HG03378 (cell line): ENCODE measurements around the gene PRDX4.
"Not testable (repeated sequence)": the region's sequence is repeated elsewhere in the genome, so short reads cannot be mapped to it uniquely, and the experiment has no call there.

Source experiments
- ATAC-seq: cut with Tn5 transposase; IDR thresholded peaks from one replicate; pipeline ENCODE4 v1.9.1; 2021; ENCODE audit warnings: mild to moderate bottlenecking, moderate library complexity; ENCODE audit not compliant: unreplicated experiment

PRDX4 gene

DNA sequence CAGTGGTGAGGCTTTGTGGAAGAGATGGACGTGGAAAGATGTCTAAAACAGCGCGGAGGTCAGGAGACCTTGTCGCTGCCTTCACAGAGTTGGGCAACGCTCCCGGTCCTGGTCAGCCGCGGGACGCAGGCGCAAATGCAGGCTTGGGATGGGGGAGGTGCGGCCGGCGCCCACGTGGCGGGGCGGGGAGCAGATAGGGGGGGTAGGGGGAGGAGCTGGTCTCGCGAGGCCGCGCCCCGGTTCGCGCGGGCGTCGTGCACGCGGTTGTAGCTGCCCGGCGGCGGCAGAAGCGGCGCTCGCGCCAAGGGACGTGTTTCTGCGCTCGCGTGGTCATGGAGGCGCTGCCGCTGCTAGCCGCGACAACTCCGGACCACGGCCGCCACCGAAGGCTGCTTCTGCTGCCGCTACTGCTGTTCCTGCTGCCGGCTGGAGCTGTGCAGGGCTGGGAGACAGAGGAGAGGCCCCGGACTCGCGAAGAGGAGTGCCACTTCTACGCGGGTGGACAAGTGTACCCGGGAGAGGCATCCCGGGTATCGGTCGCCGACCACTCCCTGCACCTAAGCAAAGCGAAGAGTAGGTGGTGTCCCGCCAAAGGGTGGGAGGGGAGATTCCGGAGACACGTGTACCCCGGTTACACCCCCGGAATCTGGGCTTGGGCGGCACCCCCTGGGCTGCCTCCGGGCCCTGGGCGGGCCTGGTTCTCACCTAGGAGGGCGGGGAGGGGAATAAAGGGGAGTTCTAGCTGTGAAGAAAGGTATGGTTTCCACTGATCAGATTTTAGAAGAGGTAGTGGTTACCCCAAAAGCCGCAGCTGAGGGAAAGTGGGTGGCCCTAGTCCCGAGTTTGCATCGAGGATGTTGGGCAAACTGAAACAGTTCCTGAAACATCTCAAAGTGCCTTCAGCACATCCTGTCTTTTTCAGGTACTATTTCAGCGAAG is at the start of gene PRDX4:
Gene PRDX4 (plus strand): TSS at position 255 of the 939 bp plus-strand sequence. CDS start 78 bp downstream, at position 333.
- peak; percentile 41 for ATAC-seq

- ATAC-seq, result no peak
Measured at GRCh38 chrX:23621621-23622265, 45.5 kb upstream of the PRDX4 start.

DNA sequence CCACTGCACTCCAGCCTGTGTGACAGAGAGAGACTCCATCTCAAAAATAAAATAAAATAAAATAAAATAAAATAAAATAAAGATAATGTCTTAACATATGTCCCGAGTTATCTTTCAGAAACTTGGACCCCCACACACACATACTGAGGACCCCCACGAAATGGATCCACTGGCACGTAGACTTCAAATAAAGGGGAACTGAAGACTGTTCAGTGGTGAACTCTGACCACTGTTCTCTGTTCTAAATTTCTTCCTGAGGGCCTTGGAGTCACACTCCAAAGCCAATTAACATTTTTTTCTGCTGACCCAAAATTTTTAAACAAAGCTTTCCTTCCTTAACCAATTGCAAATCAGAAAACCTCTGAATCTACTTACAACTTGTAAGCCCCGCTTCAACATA is 43.5 kb upstream of the PRDX4 start:
- ATAC-seq, result no peak

- no peak for ATAC-seq
Measured at GRCh38 chrX:23626651-23627050, 40.6 kb upstream of the PRDX4 start.

- no peak for ATAC-seq
Measured at GRCh38 chrX:23628131-23628530, 39.2 kb upstream of the PRDX4 start.

- ATAC-seq, result no peak
Measured at GRCh38 chrX:23631136-23631535, 36.2 kb upstream of the PRDX4 start.

DNA sequence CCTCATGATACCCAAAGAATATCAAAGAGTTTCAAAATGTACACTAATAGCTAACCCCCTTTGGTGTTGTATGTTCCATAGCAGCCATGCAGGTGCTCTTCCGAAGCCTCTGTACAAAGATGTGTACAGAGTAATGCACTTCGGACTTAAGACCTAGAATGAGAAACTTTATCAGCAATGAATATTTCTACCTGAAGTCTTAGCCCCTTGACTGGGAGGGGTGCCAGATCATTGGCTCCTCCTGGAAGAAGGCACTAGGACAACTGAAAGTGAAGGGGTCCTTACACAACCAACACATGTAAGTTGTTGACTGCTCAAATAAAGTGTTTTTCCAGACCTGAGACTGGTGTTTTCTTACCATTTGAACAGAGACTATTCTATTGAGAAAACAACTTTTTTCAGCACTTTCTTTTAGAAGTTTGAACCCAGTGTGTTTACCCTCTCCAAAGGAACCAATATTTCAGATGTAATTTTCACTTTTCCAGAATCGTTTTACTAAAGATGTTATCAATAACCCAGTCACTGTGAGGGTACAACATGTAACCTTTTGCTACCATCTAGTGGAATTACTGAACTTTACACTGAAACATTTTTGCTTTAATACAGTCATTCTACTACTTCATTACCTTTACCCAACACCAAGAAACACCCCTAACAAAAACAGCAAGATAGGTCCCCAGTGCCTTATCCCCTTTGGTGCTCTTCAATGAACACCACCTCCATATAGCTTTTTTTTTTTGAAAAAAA is 33.3 kb upstream of the PRDX4 start:
- no peak for ATAC-seq

- peak; percentile 89 for ATAC-seq
Measured at GRCh38 chrX:23637187-23637586, 30.1 kb upstream of the PRDX4 start.

- no peak for ATAC-seq
Measured at GRCh38 chrX:23643020-23643419, 24.3 kb upstream of the PRDX4 start.

GRCh38 chrX:23644744-23645143 is 22.5 kb upstream of the PRDX4 start:
- ATAC-seq, result no peak

DNA sequence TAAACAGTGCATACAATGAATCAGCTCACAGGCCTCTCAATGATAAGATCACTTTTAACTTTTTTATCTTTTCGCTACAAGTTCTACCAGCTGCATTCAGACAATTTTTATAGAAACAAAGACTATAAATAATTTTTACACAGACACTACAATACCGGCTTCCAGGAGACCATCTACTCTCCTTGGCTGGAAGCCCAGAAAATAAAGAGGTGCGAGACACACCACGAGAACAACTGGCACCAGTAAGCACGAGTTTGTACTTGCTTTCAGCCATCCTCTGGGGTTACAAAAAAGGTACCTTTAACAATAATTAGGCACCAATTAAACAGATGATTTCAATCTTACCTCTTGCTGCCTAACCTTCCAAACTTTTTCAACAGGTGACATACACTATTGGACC is 11.2 kb upstream of the PRDX4 start:
- ATAC-seq, result no peak

GRCh38 chrX:23656684-23657083 is 10.6 kb upstream of the PRDX4 start:
- ATAC-seq, result no peak

GRCh38 chrX:23659339-23659738 is 8.0 kb upstream of the PRDX4 start:
- ATAC-seq, result no peak

DNA sequence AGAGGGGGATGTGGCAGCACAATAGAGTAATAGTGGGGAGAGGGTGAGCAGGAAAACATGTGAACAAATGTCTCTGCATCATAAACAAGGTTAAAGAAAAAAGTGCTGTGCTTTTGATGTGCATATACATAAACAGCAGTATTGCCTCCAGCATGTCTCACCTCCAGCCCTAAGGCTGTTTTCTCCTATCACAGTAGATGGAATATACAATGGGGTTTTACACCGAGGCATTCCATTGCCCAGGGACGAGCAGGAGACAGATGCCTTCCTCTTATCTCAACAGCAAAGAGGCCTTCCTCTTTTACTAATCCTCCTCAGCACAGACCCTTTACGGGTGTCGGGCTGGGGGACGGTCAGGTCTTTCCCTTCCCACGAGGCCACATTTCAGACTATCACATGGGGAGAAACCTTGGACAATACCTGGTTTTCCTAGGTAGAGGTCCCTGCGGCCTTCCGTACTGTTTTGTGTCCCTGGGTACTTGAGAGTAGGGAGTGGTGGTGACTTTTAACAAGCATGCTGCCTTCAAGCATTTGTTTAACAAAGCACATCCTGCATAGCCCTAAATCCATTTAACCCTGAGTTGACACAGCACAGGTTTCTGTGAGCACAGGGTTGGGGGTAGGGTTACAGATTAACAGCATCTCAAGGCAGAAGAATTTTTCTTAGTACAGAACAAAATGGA is 7.1 kb upstream of the PRDX4 start:
- not testable (repeated sequence) for ATAC-seq

DNA sequence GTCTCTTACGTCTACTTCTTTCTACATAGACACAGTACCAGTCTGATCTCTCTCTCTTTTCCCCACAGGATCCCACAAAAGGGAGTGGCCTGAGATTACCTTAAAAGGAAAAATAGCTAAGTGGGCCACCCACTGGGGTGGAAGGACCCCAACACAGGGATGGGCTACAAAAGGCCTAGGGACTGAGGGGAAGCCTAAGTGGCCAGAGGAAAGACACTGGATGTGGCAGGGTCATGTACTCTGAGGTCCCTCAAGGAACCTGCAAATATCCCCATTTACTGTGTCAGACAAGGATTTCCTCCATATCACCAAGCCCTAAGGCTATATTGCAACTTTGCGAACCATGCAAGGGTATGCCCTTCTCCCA is 6.5 kb upstream of the PRDX4 start:
- ATAC-seq, result no peak

- no peak for ATAC-seq
Measured at GRCh38 chrX:23661671-23662070, 5.6 kb upstream of the PRDX4 start.

DNA sequence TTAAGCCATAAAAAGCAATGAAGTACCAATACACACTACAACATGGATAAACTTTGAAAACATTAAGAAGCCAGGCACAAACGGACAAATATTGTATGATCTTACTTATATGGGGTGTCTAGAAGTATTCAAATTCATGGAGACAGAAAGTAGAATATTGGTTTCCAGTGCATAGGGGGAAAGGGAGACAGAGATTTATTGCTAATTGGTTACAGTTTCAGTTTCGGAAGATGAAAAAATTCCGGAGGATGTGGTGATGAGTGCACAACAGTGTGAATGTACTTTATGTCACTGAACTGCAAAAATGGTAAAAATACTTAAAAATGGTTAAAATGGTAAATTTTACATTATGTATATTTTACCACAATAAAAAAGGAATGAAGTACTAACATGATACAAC is 5.1 kb upstream of the PRDX4 start:
- ATAC-seq, result peak; percentile 60

DNA sequence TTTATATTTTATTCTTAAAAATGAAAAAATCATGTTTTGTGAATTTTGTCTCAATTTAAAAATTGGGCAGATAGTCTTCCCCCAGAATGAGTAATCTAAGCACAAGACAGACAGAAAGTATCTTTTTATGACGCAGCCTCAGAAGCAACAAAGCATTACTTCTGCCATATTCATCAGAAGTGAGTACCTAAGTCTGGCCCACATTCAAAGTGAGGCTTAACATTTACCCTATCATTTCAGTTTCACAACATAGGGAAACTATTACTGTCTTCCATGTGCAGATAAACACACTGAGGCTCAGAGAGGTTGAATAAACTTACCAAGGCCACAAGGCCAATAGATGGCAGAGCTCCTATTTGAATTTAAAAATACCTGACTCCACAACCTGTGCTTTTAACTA is 4.4 kb upstream of the PRDX4 start:
- ATAC-seq, result peak; percentile 68

GRCh38 chrX:23664496-23664895 is 2.8 kb upstream of the PRDX4 start:
- no peak for ATAC-seq

GRCh38 chrX:23666282-23666681 is 1.0 kb upstream of the PRDX4 start:
- ATAC-seq, result no peak

GRCh38 chrX:23668335-23668734 is 1.0 kb downstream of the PRDX4 start:
- ATAC-seq, result peak; percentile 52
